ENCODE data around the gene FLNB. TPM values are rescaled to one million over a fixed set of nuclear protein-coding genes. Genes with fewer than 3 reads are reported as not detected.

The FLNB gene, protein sequence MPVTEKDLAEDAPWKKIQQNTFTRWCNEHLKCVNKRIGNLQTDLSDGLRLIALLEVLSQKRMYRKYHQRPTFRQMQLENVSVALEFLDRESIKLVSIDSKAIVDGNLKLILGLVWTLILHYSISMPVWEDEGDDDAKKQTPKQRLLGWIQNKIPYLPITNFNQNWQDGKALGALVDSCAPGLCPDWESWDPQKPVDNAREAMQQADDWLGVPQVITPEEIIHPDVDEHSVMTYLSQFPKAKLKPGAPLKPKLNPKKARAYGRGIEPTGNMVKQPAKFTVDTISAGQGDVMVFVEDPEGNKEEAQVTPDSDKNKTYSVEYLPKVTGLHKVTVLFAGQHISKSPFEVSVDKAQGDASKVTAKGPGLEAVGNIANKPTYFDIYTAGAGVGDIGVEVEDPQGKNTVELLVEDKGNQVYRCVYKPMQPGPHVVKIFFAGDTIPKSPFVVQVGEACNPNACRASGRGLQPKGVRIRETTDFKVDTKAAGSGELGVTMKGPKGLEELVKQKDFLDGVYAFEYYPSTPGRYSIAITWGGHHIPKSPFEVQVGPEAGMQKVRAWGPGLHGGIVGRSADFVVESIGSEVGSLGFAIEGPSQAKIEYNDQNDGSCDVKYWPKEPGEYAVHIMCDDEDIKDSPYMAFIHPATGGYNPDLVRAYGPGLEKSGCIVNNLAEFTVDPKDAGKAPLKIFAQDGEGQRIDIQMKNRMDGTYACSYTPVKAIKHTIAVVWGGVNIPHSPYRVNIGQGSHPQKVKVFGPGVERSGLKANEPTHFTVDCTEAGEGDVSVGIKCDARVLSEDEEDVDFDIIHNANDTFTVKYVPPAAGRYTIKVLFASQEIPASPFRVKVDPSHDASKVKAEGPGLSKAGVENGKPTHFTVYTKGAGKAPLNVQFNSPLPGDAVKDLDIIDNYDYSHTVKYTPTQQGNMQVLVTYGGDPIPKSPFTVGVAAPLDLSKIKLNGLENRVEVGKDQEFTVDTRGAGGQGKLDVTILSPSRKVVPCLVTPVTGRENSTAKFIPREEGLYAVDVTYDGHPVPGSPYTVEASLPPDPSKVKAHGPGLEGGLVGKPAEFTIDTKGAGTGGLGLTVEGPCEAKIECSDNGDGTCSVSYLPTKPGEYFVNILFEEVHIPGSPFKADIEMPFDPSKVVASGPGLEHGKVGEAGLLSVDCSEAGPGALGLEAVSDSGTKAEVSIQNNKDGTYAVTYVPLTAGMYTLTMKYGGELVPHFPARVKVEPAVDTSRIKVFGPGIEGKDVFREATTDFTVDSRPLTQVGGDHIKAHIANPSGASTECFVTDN (N-terminal part only)
- total RNA-seq: 259 and 274 TPM in 2 replicates

DNA sequence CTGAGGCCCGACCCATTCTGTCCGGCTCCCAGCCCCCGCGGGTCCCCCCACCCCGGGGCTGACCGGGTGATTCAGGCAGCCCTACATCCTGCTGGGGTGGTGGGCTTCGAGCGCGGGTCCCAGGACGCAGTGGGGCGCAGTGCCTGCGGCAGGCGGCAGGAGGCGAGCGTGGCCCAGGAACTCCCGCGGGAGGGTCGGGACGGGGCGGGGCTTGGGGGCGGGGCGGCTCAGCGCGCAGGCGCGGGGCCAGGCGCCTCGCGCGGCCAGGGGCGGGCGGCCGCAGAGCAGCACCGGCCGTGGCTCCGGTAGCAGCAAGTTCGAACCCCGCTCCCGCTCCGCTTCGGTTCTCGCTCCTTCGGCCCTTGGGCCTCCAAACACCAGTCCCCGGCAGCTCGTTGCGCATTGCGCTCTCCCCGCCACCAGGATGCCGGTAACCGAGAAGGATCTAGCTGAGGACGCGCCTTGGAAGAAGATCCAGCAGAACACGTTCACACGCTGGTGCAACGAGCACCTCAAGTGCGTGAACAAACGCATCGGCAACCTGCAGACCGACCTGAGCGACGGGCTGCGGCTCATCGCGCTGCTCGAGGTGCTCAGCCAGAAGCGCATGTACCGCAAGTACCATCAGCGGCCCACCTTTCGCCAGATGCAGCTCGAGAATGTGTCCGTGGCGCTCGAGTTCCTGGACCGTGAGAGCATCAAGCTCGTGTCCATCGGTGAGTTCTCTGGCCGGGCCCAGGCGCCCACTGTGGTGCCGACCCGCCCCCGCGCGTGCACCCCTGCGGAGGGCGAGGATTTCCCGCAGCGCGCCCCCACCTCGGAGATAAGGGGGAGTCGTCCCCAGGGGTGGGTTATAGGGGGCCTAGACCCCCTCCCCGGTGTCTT lies at the start of gene FLNB:
TSS of gene FLNB (plus strand) at position 282 of the 885 bp plus-strand sequence. CDS start at position 425, 143 bp downstream.
- peak within 1 kb of the TSS; percentile 87 for H3K4me3 ChIP-seq (ENCODE audit: insufficient read depth, low read length)
- H3K4me1 ChIP-seq (ENCODE audit: insufficient read depth, low read length): peaks cover 37% of the 10 kb centered on the region
- TF ChIP-seq, protein P1, sequence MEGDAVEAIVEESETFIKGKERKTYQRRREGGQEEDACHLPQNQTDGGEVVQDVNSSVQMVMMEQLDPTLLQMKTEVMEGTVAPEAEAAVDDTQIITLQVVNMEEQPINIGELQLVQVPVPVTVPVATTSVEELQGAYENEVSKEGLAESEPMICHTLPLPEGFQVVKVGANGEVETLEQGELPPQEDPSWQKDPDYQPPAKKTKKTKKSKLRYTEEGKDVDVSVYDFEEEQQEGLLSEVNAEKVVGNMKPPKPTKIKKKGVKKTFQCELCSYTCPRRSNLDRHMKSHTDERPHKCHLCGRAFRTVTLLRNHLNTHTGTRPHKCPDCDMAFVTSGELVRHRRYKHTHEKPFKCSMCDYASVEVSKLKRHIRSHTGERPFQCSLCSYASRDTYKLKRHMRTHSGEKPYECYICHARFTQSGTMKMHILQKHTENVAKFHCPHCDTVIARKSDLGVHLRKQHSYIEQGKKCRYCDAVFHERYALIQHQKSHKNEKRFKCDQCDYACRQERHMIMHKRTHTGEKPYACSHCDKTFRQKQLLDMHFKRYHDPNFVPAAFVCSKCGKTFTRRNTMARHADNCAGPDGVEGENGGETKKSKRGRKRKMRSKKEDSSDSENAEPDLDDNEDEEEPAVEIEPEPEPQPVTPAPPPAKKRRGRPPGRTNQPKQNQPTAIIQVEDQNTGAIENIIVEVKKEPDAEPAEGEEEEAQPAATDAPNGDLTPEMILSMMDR (IDR thresholded peaks at IDR 0.05; ENCODE audit: extremely low read depth, low read depth, low read length): peak; percentile 50
- peak within 1 kb of the TSS; percentile 54 for H3K27ac ChIP-seq (ENCODE audit: low read depth, low read length)
- H3K27me3 ChIP-seq (ENCODE audit: insufficient read depth, low read length): no peaks in the 10 kb centered on the region
- H3K36me3 ChIP-seq (ENCODE audit: insufficient read depth, low read length): no peaks in the 10 kb centered on the region
- no peaks in the 10 kb centered on the region for H3K9me3 ChIP-seq (ENCODE audit: low read depth, low read length)
- peak within 1 kb of the TSS; percentile 97 for H3K4me2 ChIP-seq (ENCODE audit: insufficient read depth, low read length)
- DNase-seq (ENCODE audit: insufficient read length, low spot score, missing footprints): peak; percentile 98
- H3K79me2 ChIP-seq (ENCODE audit: insufficient read depth, low read length): peaks cover 49% of the 10 kb centered on the region
- peaks cover 45% of the 10 kb centered on the region for H4K20me1 ChIP-seq (ENCODE audit: insufficient read depth, low read length)
- peak within 1 kb of the TSS; percentile 77 for H2AFZ ChIP-seq (ENCODE audit: low read length)

DNA sequence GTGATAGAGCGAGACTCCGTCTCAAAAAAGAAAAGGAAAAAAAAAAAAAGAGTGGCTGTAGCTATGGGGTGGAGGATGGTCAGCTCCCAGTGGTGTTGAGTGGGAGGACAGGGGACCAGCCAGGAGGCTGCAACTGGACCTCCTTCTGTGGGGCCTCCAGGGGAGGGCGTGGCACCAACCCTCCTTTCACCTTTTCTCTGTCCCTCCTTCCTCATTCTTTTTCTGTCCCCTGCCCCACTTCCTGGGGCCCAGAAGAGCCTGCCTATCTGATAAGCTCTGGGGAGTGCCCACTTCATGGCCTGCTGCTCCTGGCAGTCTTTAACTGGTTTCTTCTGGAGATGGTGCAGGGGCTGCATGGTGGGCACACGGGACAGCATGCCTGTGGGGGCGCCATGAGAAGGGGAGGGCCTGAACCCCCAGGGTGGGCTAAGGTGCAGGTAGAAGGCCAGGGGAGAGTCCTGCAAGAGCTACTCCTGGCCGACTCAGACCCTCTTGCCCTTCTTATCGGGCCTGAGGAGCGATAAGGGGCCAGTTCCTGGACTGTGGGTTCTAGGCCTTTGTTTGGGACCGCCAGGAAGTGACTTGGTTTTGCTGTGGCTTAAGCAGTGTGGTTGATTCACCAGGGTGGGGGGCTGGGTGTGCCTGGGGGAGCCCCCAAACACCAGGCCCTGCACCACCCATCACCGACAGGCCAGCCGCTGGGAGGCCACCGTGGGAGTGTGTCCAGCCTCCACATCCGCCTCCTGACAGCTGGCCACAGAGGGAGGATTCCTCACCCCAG lies 49.4 kb upstream of the FLNB start:
- H3K4me1 ChIP-seq (ENCODE audit: insufficient read depth, low read length): peaks cover 17% of the 10 kb centered on the region
- H3K9me3 ChIP-seq (ENCODE audit: low read depth, low read length): no peaks in the 10 kb centered on the region
- no peak overlapping the region for H3K4me2 ChIP-seq (ENCODE audit: insufficient read depth, low read length)
- TF ChIP-seq, protein P1 (IDR thresholded peaks at IDR 0.05; ENCODE audit: extremely low read depth, low read depth, low read length): no peak
- DNase-seq (ENCODE audit: insufficient read length, low spot score, missing footprints): no peak
- H3K79me2 ChIP-seq (ENCODE audit: insufficient read depth, low read length): no peaks in the 10 kb centered on the region
- H2AFZ ChIP-seq (ENCODE audit: low read length): no peak overlapping the region
- H3K4me3 ChIP-seq (ENCODE audit: insufficient read depth, low read length): no peak overlapping the region
- no peaks in the 10 kb centered on the region for H3K36me3 ChIP-seq (ENCODE audit: insufficient read depth, low read length)
- no peaks in the 10 kb centered on the region for H3K27me3 ChIP-seq (ENCODE audit: insufficient read depth, low read length)
- no peak overlapping the region for H3K27ac ChIP-seq (ENCODE audit: low read depth, low read length)
- H4K20me1 ChIP-seq (ENCODE audit: insufficient read depth, low read length): no peaks in the 10 kb centered on the region

DNA sequence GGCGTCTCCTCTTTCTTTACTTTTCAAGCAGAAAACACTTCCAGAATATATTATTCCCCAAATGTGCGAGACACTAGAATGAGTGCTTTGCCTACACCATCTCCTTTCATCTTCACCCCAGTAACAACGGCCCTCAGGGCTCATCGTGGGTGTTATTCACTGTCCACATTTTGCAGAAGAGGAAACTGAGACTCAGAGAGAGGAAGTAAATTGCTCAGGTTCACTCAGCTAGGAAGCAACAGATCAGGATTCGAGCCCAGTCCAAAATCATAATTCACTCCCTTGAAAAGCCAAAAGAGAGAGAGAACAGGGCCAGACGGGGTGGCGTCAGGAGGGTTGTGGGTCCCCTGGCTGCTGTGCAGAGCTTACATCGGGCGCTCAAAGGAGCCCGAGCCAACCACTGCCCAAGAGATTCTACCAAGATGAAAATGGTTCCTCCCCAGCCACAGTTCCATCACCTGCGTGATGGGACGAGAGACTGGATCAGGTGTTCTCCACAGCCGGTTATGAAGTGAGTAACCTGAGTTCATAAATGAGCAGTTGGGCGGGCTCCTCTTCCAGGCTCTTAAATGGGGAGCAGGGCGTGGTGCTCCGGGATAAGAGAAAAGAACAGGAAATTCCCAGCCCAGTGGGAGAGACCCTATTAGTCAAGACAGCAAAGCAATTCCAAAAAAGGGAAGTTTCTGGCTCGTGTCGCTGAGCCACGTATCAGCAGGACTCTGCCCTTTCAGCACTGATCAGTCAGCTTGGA lies 48.6 kb upstream of the FLNB start:
- no peak for DNase-seq (ENCODE audit: insufficient read length, low spot score, missing footprints)
- H3K79me2 ChIP-seq (ENCODE audit: insufficient read depth, low read length): no peaks in the 10 kb centered on the region
- H4K20me1 ChIP-seq (ENCODE audit: insufficient read depth, low read length): no peaks in the 10 kb centered on the region
- no peak overlapping the region for H3K27ac ChIP-seq (ENCODE audit: low read depth, low read length)
- no peaks in the 10 kb centered on the region for H3K27me3 ChIP-seq (ENCODE audit: insufficient read depth, low read length)
- TF ChIP-seq, protein P1 (IDR thresholded peaks at IDR 0.05; ENCODE audit: extremely low read depth, low read depth, low read length): no peak
- H2AFZ ChIP-seq (ENCODE audit: low read length): no peak overlapping the region
- no peaks in the 10 kb centered on the region for H3K9me3 ChIP-seq (ENCODE audit: low read depth, low read length)
- H3K4me3 ChIP-seq (ENCODE audit: insufficient read depth, low read length): no peak overlapping the region
- H3K4me2 ChIP-seq (ENCODE audit: insufficient read depth, low read length): no peak overlapping the region
- peaks cover 17% of the 10 kb centered on the region for H3K4me1 ChIP-seq (ENCODE audit: insufficient read depth, low read length)
- H3K36me3 ChIP-seq (ENCODE audit: insufficient read depth, low read length): no peaks in the 10 kb centered on the region
